Hepatocyte (in vitro differentiated cells): ENCODE data around the gene LIMA1.
"Not testable (repeated sequence)": the region's sequence is repeated elsewhere in the genome, so short reads cannot be mapped to it uniquely, and the experiment has no call there.

Experiments
- CTCF ChIP-seq: fragments of 200-600 bp; sonication (generic); IDR thresholded peaks from 2 replicates; pipeline ENCODE4 v1.5.1; 2016; ENCODE audit warnings: antibody characterized with exemption, mild to moderate bottlenecking; ENCODE audit not compliant: poor library complexity
- EZH2 ChIP-seq: fragments of 200-600 bp; sonication (generic); IDR thresholded peaks from 2 replicates; pipeline ENCODE4 v1.6.1; 2016; ENCODE audit warnings: antibody characterized with exemption, mild to moderate bottlenecking, borderline replicate concordance

GRCh38 chr12:50324770-50325169 is 41.5 kb upstream of the LIMA1 start:
- not testable (repeated sequence) for TF ChIP-seq CTCF, EZH2
